H9 (cell line): ENCODE measurements around the gene COL19A1. TPM values are rescaled to one million over a fixed set of nuclear protein-coding genes. Genes with fewer than 3 reads are reported as not detected.

Source experiments
- DNase-seq: peaks from one replicate; pipeline ENCODE4 v3.0.0-alpha.2; 2017
- H2AFZ ChIP-seq: one replicate; pipeline ENCODE4 v1.6.1; 2013; ENCODE audit warnings: mild to moderate bottlenecking, low read length, control low read depth, moderate library complexity
- H2AK5ac ChIP-seq: 2 replicates; pipeline ENCODE4 v1.6.1; 2013; ENCODE audit warnings: low read length, control low read depth, mixed read lengths; ENCODE audit not compliant: insufficient read length
- H2BK120ac ChIP-seq: one replicate; pipeline ENCODE4 v1.6.1; 2013; ENCODE audit warnings: low read depth, mild to moderate bottlenecking, low read length, control low read depth, inconsistent platforms; ENCODE audit not compliant: poor library complexity, severe bottlenecking
- H2BK12ac ChIP-seq: 2 replicates; pipeline ENCODE4 v1.6.1; 2013; ENCODE audit warnings: low read length, control low read depth, mixed read lengths, low read depth; ENCODE audit not compliant: insufficient read length
- H2BK15ac ChIP-seq: 2 replicates; pipeline ENCODE4 v1.6.1; 2013; ENCODE audit warnings: low read depth, low read length, control low read depth
- H2BK20ac ChIP-seq: one replicate; pipeline ENCODE4 v1.6.1; 2013; ENCODE audit warnings: low read depth, mild to moderate bottlenecking, low read length, control low read depth, inconsistent platforms; ENCODE audit not compliant: poor library complexity, severe bottlenecking
- H2BK5ac ChIP-seq: 2 replicates; pipeline ENCODE4 v1.6.1; 2013; ENCODE audit warnings: low read length, control low read depth, mixed read lengths; ENCODE audit not compliant: insufficient read length
- H3K14ac ChIP-seq: 2 replicates; pipeline ENCODE4 v1.6.1; 2013; ENCODE audit warnings: low read length, control low read depth; ENCODE audit not compliant: insufficient read depth
- H3K18ac ChIP-seq: 2 replicates; pipeline ENCODE4 v1.6.1; 2013; ENCODE audit warnings: low read depth, mild to moderate bottlenecking, mixed read lengths, low read length, control low read depth; ENCODE audit not compliant: insufficient read length
- H3K23ac ChIP-seq: 2 replicates; pipeline ENCODE4 v1.6.1; 2013; ENCODE audit warnings: low read length, control low read depth, mixed read lengths, low read depth; ENCODE audit not compliant: insufficient read length
- H3K23me2 ChIP-seq: 2 replicates; pipeline ENCODE4 v1.6.1; 2013; ENCODE audit warnings: low read depth, mild to moderate bottlenecking, mixed read lengths, low read length, control low read depth; ENCODE audit not compliant: insufficient read length, poor library complexity, severe bottlenecking
- H3K27ac ChIP-seq: 2 replicates; pipeline ENCODE4 v1.5.1; 2013; ENCODE audit warnings: low read length, control low read depth, mixed read lengths, low read depth; ENCODE audit not compliant: insufficient read length
- H3K27me3 ChIP-seq: 2 replicates; pipeline ENCODE4 v1.6.1; 2013; ENCODE audit warnings: low read length, control low read depth, inconsistent platforms; ENCODE audit not compliant: insufficient read depth
- H3K4ac ChIP-seq: 2 replicates; pipeline ENCODE4 v1.6.1; 2013; ENCODE audit warnings: low read depth, mild to moderate bottlenecking, control low read depth, inconsistent platforms, low read length, moderate library complexity
- H3K4me1 ChIP-seq: 2 replicates; pipeline ENCODE4 v1.6.1; 2013; ENCODE audit warnings: low read length, control low read depth, inconsistent platforms; ENCODE audit not compliant: insufficient read depth
- H3K4me2 ChIP-seq: 2 replicates; pipeline ENCODE4 v1.6.1; 2013; ENCODE audit warnings: low read length, control low read depth, mixed read lengths; ENCODE audit not compliant: insufficient read length, insufficient read depth
- H3K56ac ChIP-seq: 2 replicates; pipeline ENCODE4 v1.6.1; 2013; ENCODE audit warnings: low read depth, mild to moderate bottlenecking, mixed read lengths, low read length, control low read depth; ENCODE audit not compliant: insufficient read length
- H3K79me1 ChIP-seq: 2 replicates; pipeline ENCODE4 v1.6.1; 2013; ENCODE audit warnings: low read depth, mild to moderate bottlenecking, moderate library complexity, low read length, control low read depth, inconsistent platforms; ENCODE audit not compliant: insufficient read depth, poor library complexity, severe bottlenecking
- H3K79me2 ChIP-seq: 2 replicates; pipeline ENCODE4 v1.6.1; 2013; ENCODE audit warnings: low read length, control low read depth, inconsistent platforms; ENCODE audit not compliant: insufficient read depth
- H3K9ac ChIP-seq: 2 replicates; pipeline ENCODE4 v1.6.1; 2013; ENCODE audit warnings: low read length, control low read depth, mixed read lengths; ENCODE audit not compliant: insufficient read length; ENCODE audit errors: extremely low read depth
- H3K9me3 ChIP-seq: one replicate; pipeline ENCODE4 v1.6.1; 2013; ENCODE audit warnings: low read depth, low read length, inconsistent platforms; ENCODE audit not compliant: control insufficient read depth
- H3T11ph ChIP-seq: one replicate; pipeline ENCODE4 v1.6.1; 2013; ENCODE audit warnings: mild to moderate bottlenecking, low read length, control low read depth, inconsistent platforms
- H4K20me1 ChIP-seq: one replicate; pipeline ENCODE4 v1.6.1; 2013; ENCODE audit not compliant: control insufficient read depth, insufficient read length, insufficient read depth
- H4K5ac ChIP-seq: 2 replicates; pipeline ENCODE4 v1.6.1; 2013; ENCODE audit warnings: low read depth, mild to moderate bottlenecking, mixed read lengths, low read length, control low read depth; ENCODE audit not compliant: insufficient read length
- H4K8ac ChIP-seq: replicated peaks from 2 replicates; pipeline ENCODE4 v1.6.1; 2013; ENCODE audit warnings: low read length, control low read depth, mixed read lengths, low read depth; ENCODE audit not compliant: insufficient read length
- H4K91ac ChIP-seq: 2 replicates; pipeline ENCODE4 v1.6.1; 2013; ENCODE audit warnings: low read depth, mild to moderate bottlenecking, moderate library complexity, mixed read lengths, low read length, control low read depth; ENCODE audit not compliant: insufficient read length
- H3K27ac Mint-ChIP-seq, 3 experiments: 2 replicates in 2 of 3; 3 replicates in 1 of 3; pipeline ENCODE4 v1.8.0; 2020 to 2021; ENCODE audit warnings: mixed read lengths in 3 of 3, mild to moderate bottlenecking in 1 of 3, moderate library complexity in 1 of 3
- H3K27me3 Mint-ChIP-seq: 2 replicates; pipeline ENCODE4 v1.8.0; 2021; ENCODE audit warnings: low read depth, mild to moderate bottlenecking, moderate library complexity, mixed read lengths
- H3K36me3 Mint-ChIP-seq, 3 experiments: 2 replicates in 2 of 3; 3 replicates in 1 of 3; pipeline ENCODE4 v1.8.0; 2020 to 2021; ENCODE audit warnings: low read depth in 3 of 3, mixed read lengths in 3 of 3; ENCODE audit not compliant: insufficient read depth in 1 of 3
- H3K4me1 Mint-ChIP-seq, 2 experiments: 2 replicates each; pipeline ENCODE4 v1.8.0; 2020; ENCODE audit warnings: mixed read lengths in 2 of 2
- H3K4me3 Mint-ChIP-seq, 2 experiments: 2 replicates in 1 of 2; 3 replicates in 1 of 2; pipeline ENCODE4 v1.8.0; 2020 to 2021; ENCODE audit warnings: mild to moderate bottlenecking in 2 of 2, mixed read lengths in 2 of 2, moderate library complexity in 1 of 2
- H3K9me3 Mint-ChIP-seq, 2 experiments: 2 replicates in 1 of 2; 3 replicates in 1 of 2; pipeline ENCODE4 v1.8.0; 2020; ENCODE audit warnings: mild to moderate bottlenecking in 2 of 2, mixed read lengths in 2 of 2, moderate library complexity in 1 of 2
- WGBS: extraction: QIAGEN DNeasy Blood & Tissue Kit; methylation state at CpG from one replicate; pipeline ENCODE4 v1.1.7; 2013; ENCODE audit warnings: missing lambda C conversion rate, low lambda C conversion rate, mixed read lengths; ENCODE audit not compliant: insufficient read length; ENCODE audit errors: extremely low coverage; 5-methylcytosine and 5-hydroxymethylcytosine counted together
- total RNA-seq: library from RNA; stranded (reverse); gene quantifications from 2 replicates; pipeline ENCODE4 v1.2.1, GENCODE V29; 2021
- TF ChIP-seq, protein P1 (sequence below): fragments of 200-600 bp; sonication (generic); conservative IDR thresholded peaks from 3 replicates; pipeline ENCODE4 v1.8.0; 2021; ENCODE audit warnings: antibody characterized with exemption, mild to moderate bottlenecking

COL19A1 gene
- total RNA-seq, 1 experiment from 2014 or later: not detected

DNA sequence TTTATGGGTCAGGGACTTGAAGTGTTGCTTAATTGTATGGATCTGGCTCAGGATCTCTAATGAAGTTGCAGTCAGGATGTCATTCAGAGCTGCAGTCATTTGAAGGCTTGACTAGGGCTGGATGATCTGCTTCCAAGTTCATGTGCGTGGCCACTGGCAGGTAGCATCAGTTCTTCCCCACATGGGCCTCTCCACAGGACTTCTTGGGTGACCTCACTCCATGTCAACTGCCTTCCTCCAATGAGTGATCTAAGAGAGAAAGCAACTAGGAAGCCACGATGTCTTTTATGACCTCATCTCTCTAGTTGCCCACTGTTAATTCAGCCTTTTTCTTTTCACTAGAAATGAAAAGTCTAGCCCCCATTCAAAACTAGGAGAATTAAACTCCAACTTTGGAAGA is 332.4 kb downstream of the COL19A1 start:
- Histone ChIP-seq H3K23me2 (no peaks in the 10 kb centered on the region), H2AFZ (no peak overlapping the region), H2BK15ac (no peak overlapping the region), H2BK20ac (no peak overlapping the region), H3K27me3 (no peaks in the 10 kb centered on the region), H3K4ac (no peak overlapping the region), H4K5ac (no peak overlapping the region), H2AK5ac (no peak overlapping the region), H3K4me1 (peaks cover 5% of the 10 kb centered on the region; the same call in 1 of the 2 replicates), H2BK5ac (no peak overlapping the region), H3K9ac (no peak overlapping the region), H3K79me2 (no peaks in the 10 kb centered on the region), H2BK12ac (no peak overlapping the region), H4K8ac (no peak overlapping the region), H3K56ac (no peak overlapping the region), H3K23ac (no peak overlapping the region), H3K18ac (no peak overlapping the region), H2BK120ac (no peak overlapping the region), H4K91ac (no peak overlapping the region), H3K9me3 (no peaks in the 10 kb centered on the region), H3K4me2 (no peak overlapping the region), H4K20me1 (no peaks in the 10 kb centered on the region), H3K27ac (no peak overlapping the region), H3K14ac (no peak overlapping the region), H3K79me1 (no peaks in the 10 kb centered on the region), H3T11ph (no peak overlapping the region)
- WGBS: no CpG with 5 or more reads among the region's 2 CpGs
- Mint-ChIP-seq H3K36me3 (no peaks in the 10 kb centered on the region), H3K27me3 (no peaks in the 10 kb centered on the region; the same call in 1 of the 2 replicates), H3K4me1 (peaks cover 6 to 9% of the 10 kb centered on the region in 2 experiments; a peak in 3 of 4 replicates), H3K27ac (no peak overlapping the region), H3K9me3 (no peaks in the 10 kb centered on the region), H3K4me3 (no peak overlapping the region)
- TF ChIP-seq, protein P1, sequence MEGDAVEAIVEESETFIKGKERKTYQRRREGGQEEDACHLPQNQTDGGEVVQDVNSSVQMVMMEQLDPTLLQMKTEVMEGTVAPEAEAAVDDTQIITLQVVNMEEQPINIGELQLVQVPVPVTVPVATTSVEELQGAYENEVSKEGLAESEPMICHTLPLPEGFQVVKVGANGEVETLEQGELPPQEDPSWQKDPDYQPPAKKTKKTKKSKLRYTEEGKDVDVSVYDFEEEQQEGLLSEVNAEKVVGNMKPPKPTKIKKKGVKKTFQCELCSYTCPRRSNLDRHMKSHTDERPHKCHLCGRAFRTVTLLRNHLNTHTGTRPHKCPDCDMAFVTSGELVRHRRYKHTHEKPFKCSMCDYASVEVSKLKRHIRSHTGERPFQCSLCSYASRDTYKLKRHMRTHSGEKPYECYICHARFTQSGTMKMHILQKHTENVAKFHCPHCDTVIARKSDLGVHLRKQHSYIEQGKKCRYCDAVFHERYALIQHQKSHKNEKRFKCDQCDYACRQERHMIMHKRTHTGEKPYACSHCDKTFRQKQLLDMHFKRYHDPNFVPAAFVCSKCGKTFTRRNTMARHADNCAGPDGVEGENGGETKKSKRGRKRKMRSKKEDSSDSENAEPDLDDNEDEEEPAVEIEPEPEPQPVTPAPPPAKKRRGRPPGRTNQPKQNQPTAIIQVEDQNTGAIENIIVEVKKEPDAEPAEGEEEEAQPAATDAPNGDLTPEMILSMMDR: no peak
- no peak for DNase-seq
